HepG2 (cell line): ENCODE data around the gene NRL. TPM values are rescaled to one million over a fixed set of nuclear protein-coding genes. Genes with fewer than 3 reads are reported as not detected.
A peak's percentile ranks its signal among the peaks of the same experiment; 100 is the strongest.

Source experiments
- ADNP ChIP-seq: sonication (generic); formaldehyde crosslinking; IDR thresholded peaks from 2 replicates; pipeline ENCODE4 v1.4.0; 2020; ENCODE audit warnings: missing genetic modification reagents
- ONECUT2 ChIP-seq: sonication (generic); formaldehyde crosslinking; IDR thresholded peaks from 2 replicates; pipeline ENCODE4 v1.4.0; 2020; ENCODE audit warnings: missing genetic modification reagents
- RAD51 ChIP-seq: fragments of 450-650 bp; IDR thresholded peaks from 2 replicates; pipeline ENCODE4 v1.6.1; 2016; ENCODE audit warnings: borderline replicate concordance
- TOE1 ChIP-seq: sonication (generic); formaldehyde crosslinking; IDR thresholded peaks from 2 replicates; pipeline ENCODE4 v1.4.0; 2020; ENCODE audit warnings: mild to moderate bottlenecking, missing genetic modification reagents
- ZIK1 ChIP-seq: sonication (generic); formaldehyde crosslinking; IDR thresholded peaks from 2 replicates; pipeline ENCODE4 v1.5.0; 2020; ENCODE audit warnings: mild to moderate bottlenecking, low read depth, missing genetic modification reagents, borderline replicate concordance
- ZNF10 ChIP-seq: sonication (generic); formaldehyde crosslinking; IDR thresholded peaks from 2 replicates; pipeline ENCODE4 v1.4.0; 2020; ENCODE audit warnings: mild to moderate bottlenecking, low read depth, missing genetic modification reagents, borderline replicate concordance
- ZNF326 ChIP-seq: sonication (generic); formaldehyde crosslinking; IDR thresholded peaks from 2 replicates; pipeline ENCODE4 v1.4.0; 2020; ENCODE audit warnings: missing genetic modification reagents, borderline replicate concordance
- ZNF713 ChIP-seq: sonication (generic); formaldehyde crosslinking; IDR thresholded peaks from 2 replicates; pipeline ENCODE4 v1.4.0; 2020; ENCODE audit warnings: mild to moderate bottlenecking, missing genetic modification reagents
- ZNF724P ChIP-seq: sonication (generic); formaldehyde crosslinking; IDR thresholded peaks from 2 replicates; pipeline ENCODE4 v1.8.0; 2022; ENCODE audit warnings: missing genetic modification reagents, borderline replicate concordance
- polyA plus RNA-seq, 8 experiments: library from polyadenylated mRNA; depleted of rRNA in 3 of 8; stranded (reverse) in 7 of 8; unstranded in 1 of 8; fragments of >200 nt; fragmentation: Illumina TruSeq in 4 of 8; extraction: Trizol in 4 of 8; gene quantifications; 2 replicates each; pipeline versions ENCODE4 v1.2.1 to v1.2.3, GENCODE V29; 2011 to 2016; ENCODE audit warnings: low read depth in 4 of 8, missing spikeins in 1 of 8, mixed read lengths in 1 of 8; ENCODE audit not compliant: insufficient read depth in 1 of 8
- total RNA-seq, 5 experiments: library from RNA; depleted of rRNA; stranded (reverse); fragments of >200 nt; fragmentation: Illumina TruSeq; extraction: Trizol; gene quantifications; 2 replicates each; pipeline ENCODE4 v1.2.3, GENCODE V29; 2016; ENCODE audit warnings: low read depth in 1 of 5
- TF ChIP-seq, protein P1 (sequence below): sonication (generic); formaldehyde crosslinking; IDR thresholded peaks from 2 replicates; pipeline ENCODE4 v1.4.0; 2020; ENCODE audit warnings: missing genetic modification reagents
- TF ChIP-seq, protein P2 (sequence below): sonication (generic); formaldehyde crosslinking; IDR thresholded peaks from 2 replicates; pipeline ENCODE4 v1.5.1; 2020; ENCODE audit warnings: mild to moderate bottlenecking, missing genetic modification reagents
- TF ChIP-seq, protein P3 (sequence below): sonication (generic); formaldehyde crosslinking; IDR thresholded peaks from 2 replicates; pipeline ENCODE4 v1.9.0; 2021; ENCODE audit warnings: missing genetic modification reagents, borderline replicate concordance
- TF ChIP-seq, protein P4 (sequence below): sonication (generic); formaldehyde crosslinking; IDR thresholded peaks from 2 replicates; pipeline ENCODE4 v1.5.0; 2020; ENCODE audit warnings: missing genetic modification reagents
- TF ChIP-seq, protein P5 (sequence below): sonication (generic); formaldehyde crosslinking; IDR thresholded peaks from 2 replicates; pipeline ENCODE4 v1.4.0; 2020; ENCODE audit warnings: missing genetic modification reagents, borderline replicate concordance
- TF ChIP-seq, protein P6 (sequence below): sonication (generic); formaldehyde crosslinking; IDR thresholded peaks from 2 replicates; pipeline ENCODE4 v1.5.0; 2020; ENCODE audit warnings: mild to moderate bottlenecking, missing genetic modification reagents

NRL gene
- total and polyA plus RNA-seq, 2 of the 13 experiments (the other 11 are each of a cell fraction or from before 2014, with no cell fraction given) = 2.5 to 4.7 TPM

DNA sequence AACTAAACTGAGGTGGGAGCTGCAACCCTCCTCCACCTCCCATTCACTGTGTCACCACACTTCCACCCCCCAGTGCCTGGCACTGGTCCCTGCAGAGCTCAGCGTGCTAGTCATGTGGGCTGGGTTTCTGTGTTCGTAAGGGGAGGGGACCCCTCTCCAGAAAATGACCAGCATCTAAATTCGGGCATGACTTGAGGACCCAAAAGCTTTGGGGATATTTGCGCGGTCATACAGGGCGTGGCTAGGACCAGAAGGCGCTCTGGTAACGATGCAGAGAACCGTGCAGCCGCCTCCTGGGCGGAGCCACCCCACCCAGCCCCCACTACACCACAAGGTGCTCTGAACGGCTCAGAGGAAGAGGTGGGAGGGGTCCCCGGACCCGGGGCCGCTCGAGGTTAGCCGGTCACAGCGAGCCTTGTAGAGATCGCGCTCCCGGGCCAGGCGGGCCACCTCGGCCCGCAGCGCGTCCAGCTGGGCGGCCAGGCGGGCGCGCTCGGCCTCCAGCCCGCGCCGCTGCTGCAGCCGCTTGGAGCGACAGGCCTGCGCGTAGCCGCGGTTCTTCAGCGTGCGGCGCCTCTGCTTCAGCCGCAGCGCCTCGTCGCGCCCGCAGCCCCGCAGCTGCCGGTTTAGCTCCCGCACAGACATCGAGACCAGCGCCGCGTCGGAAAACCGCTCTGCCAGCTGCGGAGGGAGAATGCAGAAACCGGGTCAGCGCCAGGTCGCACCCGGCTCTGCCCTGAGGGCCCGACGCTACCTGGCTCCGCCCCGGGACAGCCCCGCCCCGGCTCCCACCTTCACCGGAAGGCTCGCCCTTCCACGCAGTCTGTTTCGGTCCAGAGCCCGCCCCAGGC lies 33.6 kb downstream of the NRL start (continued):
- TF ChIP-seq, protein P1, sequence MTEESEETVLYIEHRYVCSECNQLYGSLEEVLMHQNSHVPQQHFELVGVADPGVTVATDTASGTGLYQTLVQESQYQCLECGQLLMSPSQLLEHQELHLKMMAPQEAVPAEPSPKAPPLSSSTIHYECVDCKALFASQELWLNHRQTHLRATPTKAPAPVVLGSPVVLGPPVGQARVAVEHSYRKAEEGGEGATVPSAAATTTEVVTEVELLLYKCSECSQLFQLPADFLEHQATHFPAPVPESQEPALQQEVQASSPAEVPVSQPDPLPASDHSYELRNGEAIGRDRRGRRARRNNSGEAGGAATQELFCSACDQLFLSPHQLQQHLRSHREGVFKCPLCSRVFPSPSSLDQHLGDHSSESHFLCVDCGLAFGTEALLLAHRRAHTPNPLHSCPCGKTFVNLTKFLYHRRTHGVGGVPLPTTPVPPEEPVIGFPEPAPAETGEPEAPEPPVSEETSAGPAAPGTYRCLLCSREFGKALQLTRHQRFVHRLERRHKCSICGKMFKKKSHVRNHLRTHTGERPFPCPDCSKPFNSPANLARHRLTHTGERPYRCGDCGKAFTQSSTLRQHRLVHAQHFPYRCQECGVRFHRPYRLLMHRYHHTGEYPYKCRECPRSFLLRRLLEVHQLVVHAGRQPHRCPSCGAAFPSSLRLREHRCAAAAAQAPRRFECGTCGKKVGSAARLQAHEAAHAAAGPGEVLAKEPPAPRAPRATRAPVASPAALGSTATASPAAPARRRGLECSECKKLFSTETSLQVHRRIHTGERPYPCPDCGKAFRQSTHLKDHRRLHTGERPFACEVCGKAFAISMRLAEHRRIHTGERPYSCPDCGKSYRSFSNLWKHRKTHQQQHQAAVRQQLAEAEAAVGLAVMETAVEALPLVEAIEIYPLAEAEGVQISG (CRISPR knock-in tag) = peak; percentile 78
- TF ChIP-seq, protein P2, sequence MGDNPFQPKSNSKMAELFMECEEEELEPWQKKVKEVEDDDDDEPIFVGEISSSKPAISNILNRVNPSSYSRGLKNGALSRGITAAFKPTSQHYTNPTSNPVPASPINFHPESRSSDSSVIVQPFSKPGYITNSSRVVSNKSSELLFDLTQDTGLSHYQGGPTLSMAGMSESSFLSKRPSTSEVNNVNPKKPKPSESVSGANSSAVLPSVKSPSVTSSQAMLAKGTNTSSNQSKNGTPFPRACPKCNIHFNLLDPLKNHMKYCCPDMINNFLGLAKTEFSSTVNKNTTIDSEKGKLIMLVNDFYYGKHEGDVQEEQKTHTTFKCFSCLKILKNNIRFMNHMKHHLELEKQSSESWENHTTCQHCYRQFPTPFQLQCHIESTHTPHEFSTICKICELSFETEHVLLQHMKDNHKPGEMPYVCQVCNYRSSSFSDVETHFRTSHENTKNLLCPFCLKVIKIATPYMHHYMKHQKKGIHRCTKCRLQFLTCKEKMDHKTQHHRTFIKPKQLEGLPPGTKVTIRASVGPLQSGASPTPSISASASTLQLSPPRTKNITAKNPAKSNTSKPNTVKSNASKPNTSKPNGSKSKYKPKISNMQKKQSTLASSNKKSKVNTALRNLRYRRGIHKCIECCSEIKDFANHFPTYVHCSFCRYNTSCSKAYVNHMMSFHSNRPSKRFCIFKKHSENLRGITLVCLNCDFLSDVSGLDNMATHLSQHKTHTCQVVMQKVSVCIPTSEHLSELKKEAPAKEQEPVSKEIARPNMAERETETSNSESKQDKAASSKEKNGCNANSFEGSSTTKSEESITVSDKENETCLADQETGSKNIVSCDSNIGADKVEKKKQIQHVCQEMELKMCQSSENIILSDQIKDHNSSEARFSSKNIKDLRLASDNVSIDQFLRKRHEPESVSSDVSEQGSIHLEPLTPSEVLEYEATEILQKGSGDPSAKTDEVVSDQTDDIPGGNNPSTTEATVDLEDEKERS (CRISPR knock-in tag) = no peak
- TF ChIP-seq, protein P3, sequence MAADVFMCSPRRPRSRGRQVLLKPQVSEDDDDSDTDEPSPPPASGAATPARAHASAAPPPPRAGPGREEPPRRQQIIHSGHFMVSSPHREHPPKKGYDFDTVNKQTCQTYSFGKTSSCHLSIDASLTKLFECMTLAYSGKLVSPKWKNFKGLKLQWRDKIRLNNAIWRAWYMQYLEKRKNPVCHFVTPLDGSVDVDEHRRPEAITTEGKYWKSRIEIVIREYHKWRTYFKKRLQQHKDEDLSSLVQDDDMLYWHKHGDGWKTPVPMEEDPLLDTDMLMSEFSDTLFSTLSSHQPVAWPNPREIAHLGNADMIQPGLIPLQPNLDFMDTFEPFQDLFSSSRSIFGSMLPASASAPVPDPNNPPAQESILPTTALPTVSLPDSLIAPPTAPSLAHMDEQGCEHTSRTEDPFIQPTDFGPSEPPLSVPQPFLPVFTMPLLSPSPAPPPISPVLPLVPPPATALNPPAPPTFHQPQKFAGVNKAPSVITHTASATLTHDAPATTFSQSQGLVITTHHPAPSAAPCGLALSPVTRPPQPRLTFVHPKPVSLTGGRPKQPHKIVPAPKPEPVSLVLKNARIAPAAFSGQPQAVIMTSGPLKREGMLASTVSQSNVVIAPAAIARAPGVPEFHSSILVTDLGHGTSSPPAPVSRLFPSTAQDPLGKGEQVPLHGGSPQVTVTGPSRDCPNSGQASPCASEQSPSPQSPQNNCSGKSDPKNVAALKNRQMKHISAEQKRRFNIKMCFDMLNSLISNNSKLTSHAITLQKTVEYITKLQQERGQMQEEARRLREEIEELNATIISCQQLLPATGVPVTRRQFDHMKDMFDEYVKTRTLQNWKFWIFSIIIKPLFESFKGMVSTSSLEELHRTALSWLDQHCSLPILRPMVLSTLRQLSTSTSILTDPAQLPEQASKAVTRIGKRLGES (CRISPR knock-in tag) = no peak
- no peak for TF ChIP-seq ZNF326 (CRISPR knock-in tag)
- TF ChIP-seq, protein P4, sequence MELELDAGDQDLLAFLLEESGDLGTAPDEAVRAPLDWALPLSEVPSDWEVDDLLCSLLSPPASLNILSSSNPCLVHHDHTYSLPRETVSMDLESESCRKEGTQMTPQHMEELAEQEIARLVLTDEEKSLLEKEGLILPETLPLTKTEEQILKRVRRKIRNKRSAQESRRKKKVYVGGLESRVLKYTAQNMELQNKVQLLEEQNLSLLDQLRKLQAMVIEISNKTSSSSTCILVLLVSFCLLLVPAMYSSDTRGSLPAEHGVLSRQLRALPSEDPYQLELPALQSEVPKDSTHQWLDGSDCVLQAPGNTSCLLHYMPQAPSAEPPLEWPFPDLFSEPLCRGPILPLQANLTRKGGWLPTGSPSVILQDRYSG (CRISPR knock-in tag) = peak; percentile 91
- peak; percentile 97 for TF ChIP-seq ZIK1 (CRISPR knock-in tag)
- no peak for TF ChIP-seq ZNF713
- peak; percentile 87 for TF ChIP-seq ZNF724P
- TF ChIP-seq ONECUT2 (CRISPR knock-in tag) = no peak
- TF ChIP-seq, protein P5, sequence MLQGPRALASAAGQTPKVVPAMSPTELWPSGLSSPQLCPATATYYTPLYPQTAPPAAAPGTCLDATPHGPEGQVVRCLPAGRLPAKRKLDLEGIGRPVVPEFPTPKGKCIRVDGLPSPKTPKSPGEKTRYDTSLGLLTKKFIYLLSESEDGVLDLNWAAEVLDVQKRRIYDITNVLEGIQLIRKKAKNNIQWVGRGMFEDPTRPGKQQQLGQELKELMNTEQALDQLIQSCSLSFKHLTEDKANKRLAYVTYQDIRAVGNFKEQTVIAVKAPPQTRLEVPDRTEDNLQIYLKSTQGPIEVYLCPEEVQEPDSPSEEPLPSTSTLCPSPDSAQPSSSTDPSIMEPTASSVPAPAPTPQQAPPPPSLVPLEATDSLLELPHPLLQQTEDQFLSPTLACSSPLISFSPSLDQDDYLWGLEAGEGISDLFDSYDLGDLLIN (CRISPR knock-in tag) = peak; percentile 66; the same call in 1 of the 2 replicates
- TF ChIP-seq, protein P6, sequence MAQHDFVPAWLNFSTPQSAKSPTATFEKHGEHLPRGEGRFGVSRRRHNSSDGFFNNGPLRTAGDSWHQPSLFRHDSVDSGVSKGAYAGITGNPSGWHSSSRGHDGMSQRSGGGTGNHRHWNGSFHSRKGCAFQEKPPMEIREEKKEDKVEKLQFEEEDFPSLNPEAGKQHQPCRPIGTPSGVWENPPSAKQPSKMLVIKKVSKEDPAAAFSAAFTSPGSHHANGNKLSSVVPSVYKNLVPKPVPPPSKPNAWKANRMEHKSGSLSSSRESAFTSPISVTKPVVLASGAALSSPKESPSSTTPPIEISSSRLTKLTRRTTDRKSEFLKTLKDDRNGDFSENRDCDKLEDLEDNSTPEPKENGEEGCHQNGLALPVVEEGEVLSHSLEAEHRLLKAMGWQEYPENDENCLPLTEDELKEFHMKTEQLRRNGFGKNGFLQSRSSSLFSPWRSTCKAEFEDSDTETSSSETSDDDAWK (CRISPR knock-in tag) = no peak
- no peak for TF ChIP-seq ZNF10
- TF ChIP-seq ADNP (CRISPR knock-in tag) = no peak
- no peak for TF ChIP-seq TOE1 (CRISPR knock-in tag)
- TF ChIP-seq RAD51 = no peak
